ENCODE data around the gene DCDC2. TPM values are rescaled to one million over a fixed set of nuclear protein-coding genes. Genes with fewer than 3 reads are reported as not detected.
A peak's percentile ranks its signal among the peaks of the same experiment; 100 is the strongest.
"Not testable (repeated sequence)": the region's sequence is repeated elsewhere in the genome, so short reads cannot be mapped to it uniquely, and the experiment has no call there.

The DCDC2 gene
- total RNA-seq, 1 donor from 2014 or later, result 494 TPM

DNA sequence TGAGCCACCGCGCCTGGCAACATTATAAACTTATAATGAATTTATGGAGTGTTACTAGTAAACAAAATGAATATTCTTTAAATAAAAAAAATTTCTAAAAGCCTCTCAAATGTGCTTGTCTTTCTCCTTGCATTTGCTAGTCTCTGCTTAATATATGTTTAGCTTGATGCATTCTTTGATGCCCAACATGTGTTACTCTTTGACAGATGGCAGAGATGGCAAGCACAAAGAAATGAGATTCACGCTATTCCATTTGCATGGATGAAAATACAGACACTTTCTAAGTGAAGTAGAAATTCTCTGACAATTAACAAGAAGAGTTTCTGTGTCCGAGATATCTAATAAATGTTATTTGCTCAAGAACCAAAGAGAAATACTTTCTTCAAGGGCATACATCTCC, 30.1 kb downstream of the DCDC2 start:
- DNase-seq (ENCODE audit: low read depth), result no peak

DNA sequence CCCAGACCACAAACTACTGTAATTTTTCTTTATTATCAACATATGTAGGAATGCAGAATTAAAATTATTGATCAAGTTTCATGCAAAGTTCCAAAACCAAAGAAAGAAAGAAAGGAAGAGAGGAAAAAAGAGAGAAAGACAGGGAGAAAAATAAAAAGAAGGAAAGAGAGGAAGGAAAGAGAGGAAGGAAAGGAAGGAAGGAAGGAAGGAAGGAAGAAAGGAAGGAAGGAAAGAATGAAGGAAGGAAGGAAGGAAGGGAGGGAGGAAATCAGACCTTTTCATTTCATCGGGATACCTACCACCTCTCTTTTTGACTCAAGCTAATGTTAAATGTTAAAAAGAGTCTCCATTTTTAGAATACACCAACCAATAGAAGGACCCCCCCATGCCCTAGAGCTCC, 31.9 kb downstream of the DCDC2 start:
- DNase-seq (ENCODE audit: low read depth), result no peak

GRCh38 chr6:24324617-24325016, 33.2 kb downstream of the DCDC2 start:
- no peak for DNase-seq (ENCODE audit: low read depth)

DNA sequence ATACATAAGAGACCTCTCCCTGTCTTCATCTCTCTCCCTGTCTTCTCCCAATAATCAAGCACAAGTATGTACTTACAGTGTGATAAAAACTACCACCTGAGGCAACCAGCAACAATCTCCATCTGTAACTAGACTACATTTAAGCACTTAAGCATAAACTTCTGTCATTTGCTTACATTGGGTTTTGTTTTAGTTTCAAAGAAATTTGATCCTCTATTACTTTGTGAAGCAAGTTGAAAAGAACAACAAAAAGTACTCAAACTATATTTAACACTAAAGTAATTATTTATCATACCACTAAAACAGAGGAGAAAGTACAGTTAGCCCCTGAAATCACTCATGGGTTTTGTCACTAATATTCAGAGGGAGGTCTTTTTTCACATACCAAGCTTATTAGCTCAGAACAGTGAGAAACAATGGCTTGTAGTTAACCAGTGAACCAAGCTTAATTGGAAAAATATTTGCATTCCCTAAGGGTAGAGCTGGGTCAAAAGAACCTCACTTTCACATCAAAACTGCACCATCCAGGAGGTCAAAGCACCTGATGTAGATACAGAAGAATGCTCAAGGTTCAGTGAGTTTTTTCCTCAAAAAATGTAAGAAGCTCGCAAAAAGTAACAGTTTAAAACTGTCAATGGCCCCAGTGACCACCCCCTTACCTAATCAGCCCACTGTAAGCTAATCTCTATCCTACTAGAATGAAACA, 34.1 kb downstream of the DCDC2 start:
- peak; percentile 99 for DNase-seq (ENCODE audit: low read depth)

GRCh38 chr6:24322924-24323323, 34.9 kb downstream of the DCDC2 start:
- no peak for DNase-seq (ENCODE audit: low read depth)

- not testable (repeated sequence) for DNase-seq (ENCODE audit: low read depth)
These were observed 35.4 kb downstream of the DCDC2 start for GRCh38 chr6:24322446-24322845.

- DNase-seq (ENCODE audit: low read depth), result peak; percentile 93
These were observed 36.2 kb downstream of the DCDC2 start for GRCh38 chr6:24321538-24322162.

DNA sequence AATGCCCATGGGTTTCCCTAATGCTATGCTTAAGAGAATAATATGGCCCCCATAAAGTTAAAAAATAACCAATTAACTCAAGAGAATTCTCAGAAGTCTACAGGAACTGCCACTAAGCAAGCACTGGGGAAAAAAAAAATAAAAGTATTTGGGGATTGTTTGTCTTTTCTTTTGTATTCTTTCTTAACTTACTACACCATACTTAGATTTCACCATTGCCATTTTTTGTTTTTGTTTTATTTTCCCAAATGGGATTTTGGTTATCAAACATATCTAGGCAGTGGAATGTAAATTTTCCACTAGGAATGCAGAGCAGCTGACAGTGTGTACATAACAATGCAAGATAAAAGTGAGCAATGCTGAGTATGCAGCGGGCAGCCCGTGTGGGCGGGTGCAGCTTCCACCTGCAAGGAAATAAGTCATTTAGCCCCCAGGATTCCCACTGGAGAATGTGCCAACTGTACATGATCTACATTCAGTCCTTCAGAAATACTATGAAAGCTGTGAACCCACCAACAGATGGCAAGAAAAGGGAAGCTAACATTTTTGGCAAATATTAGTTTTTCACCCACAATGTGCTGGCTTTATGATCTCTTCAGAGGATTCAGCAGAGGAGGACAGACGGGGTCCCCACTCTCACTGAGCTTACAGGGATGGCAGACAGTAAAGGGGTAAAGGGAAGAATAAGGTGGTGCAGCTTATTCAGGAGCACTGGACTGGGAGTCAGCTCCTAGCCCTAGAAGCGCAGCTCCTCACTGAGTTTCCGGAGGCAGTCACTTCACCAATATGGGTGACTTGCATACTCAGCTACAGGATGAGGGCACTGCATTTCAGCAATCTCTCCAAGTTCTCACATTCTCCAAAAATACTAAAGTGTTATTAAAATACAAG, 44.4 kb downstream of the DCDC2 start:
- DNase-seq (ENCODE audit: low read depth), result peak; percentile 98

DNA sequence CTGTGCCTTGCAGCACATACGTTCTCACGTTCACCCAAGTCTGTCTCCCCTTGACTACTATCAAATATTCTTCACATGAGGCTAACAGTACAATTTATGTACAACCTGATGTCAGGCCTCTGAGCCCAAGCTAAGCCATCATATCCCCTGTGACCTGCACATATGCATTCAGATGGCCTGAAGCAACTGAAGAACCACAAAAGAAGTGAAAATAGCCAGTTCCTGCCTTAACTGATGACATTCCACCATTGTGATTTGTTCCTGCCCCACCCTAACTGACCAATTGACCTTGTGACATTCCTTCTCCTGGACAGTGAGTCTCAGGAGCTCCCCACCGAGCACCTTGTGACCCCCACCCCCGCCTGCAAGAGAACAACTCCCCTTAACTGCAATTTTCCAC, 46.1 kb downstream of the DCDC2 start:
- DNase-seq (ENCODE audit: low read depth), result not testable (repeated sequence)

GRCh38 chr6:24307881-24308280, 50.0 kb downstream of the DCDC2 start:
- DNase-seq (ENCODE audit: low read depth), result peak; percentile 95

DNA sequence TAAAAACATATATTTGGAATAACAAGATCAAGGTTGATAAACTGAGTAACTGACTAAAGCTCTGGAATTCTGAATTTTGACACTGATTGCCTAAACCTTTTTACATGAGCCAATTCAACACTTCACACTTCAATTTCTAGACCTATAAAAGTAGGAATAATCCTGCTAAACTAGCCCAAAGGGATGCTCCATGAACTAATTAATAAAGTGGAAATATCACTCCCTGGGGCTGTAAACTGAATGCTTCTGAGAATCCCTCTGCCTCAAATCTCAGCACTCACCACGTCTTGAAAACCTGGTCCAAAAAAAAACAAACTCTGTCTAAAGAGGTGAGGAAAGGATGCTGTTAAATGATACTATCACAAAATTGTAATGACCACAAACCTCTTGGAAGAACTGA, 50.9 kb downstream of the DCDC2 start:
- DNase-seq (ENCODE audit: low read depth), result no peak

DNA sequence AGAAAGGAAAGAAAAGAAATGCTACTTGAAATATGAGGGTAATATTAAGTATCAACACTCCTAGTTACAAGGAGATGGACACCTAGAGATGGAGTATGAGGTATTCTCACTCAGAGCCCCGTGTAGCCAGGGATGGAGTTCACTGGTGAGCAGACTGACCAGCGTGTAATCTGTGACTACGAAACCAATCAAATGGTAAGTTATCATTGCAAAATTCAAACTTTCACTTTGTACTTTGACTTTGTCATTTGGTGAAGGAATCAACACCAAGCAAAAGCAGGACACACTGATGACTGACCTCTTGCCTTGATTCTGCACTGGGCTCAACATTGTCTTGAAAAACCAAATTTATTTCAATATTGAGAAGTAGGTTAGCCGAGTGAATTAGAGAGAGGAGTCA, 51.8 kb downstream of the DCDC2 start:
- no peak for DNase-seq (ENCODE audit: low read depth)

DNA sequence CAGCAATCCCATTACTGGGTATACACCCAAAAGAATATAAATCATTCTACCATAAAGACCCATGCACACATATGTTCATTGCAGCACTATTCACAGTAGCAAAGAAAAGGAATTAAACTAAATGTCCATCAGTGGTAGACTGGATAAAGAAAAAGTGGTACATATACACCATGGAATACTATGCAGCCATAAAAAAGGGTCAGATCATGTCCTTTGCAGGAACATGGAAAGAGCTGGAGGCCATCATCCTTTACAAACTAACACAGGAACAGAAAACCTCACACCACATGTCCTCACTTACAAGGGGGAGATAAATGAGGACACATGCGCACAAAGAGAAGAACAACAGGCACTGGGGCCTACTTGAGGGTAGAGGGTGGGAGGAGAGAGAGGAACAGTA, 60.9 kb downstream of the DCDC2 start:
- no peak for DNase-seq (ENCODE audit: low read depth)

- not testable (repeated sequence) for DNase-seq (ENCODE audit: low read depth)
These were observed 64.0 kb downstream of the DCDC2 start for GRCh38 chr6:24293852-24294251.

DNA sequence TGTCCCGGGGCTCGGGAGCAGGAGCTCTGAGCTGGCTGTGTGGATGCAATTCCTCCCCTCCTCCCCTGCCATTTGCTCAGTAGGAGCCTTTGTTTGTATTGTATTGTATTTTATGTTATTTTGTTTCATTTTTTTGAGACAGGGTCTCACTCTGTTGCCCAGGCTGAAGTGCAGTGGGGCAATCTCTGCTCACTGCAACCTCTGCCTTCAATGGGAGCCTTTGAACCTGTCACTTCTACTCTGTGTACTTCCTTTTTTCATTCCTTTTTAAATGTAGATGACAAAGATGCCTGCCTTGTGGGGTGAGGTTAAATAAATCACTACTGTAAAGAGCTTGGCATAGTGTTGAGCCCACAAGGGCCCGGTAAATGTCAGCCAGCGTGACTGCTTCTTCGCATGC, 70.6 kb downstream of the DCDC2 start:
- no peak for DNase-seq (ENCODE audit: low read depth)

DNA sequence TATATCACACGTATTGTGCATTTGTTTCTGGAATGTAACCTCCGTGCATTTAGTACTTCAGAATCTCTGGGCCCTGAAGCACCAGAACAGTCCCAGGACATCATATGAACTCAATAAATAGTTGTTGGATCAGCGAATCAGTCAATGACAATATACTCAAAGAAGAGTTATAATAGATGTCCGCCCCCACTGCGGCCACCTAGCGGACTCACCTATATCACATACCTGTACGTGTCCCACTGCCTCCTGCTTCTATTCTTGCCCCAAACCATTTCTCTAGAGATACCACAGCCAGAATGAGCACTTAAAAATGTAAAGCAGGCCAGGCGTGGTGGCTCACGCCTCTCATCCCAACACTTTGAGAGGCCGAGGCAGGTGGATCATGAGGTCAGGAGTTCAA, 73.9 kb downstream of the DCDC2 start:
- DNase-seq (ENCODE audit: low read depth), result no peak

- DNase-seq (ENCODE audit: low read depth), result peak; percentile 99
These were observed 74.5 kb downstream of the DCDC2 start for GRCh38 chr6:24283043-24283985.

DNA sequence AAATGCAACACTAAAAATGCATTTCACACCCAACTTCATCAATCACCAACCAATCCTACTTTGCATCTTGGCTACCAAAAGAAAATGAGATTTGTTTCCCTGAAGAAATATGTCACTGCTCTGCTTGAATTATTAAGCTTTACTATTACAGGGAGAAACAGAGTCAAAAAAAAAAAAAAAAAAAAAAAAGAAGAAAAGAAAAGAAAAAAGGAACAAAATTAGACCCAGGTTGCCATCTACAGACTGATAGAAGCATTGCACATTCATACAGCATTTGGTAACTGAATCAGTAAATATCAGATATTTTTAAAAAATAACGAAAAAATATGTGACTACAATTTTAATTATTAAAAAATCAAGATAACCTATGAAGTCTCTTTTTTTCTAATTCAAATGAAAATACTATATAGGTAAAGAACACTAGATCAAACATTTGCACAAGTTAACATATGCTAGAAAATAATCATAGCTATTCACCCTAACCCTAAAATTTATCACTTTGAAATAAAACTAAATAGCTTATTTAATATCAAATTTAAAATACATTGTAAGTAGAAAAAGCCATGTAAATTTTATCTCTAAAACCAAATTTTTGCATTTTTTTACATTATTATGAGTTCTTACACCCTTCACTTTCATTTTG, 83.3 kb downstream of the DCDC2 start:
- no peak for DNase-seq (ENCODE audit: low read depth)

GRCh38 chr6:24273096-24273870, 84.6 kb downstream of the DCDC2 start:
- DNase-seq (ENCODE audit: low read depth), result peak; percentile 80

DNA sequence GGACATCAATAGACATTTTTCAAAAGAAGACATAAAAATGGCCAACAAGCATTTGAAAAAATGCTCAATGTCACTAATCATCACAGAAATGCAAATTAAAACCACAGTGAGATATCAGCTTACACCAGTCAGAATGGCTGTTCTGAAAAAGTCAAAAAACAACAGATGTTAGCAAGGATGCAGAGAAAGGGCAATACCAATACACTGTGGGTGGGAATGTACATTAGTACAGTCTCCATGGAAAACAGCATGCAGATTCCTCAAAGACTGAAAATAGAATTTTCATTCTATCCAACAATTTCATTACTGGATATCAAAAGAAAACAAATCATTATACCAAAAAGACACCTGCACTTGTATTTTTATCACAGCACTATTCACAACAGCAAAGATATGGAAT, 85.3 kb downstream of the DCDC2 start:
- no peak for DNase-seq (ENCODE audit: low read depth)
